SK-N-SH (cell line): ENCODE measurements around the gene SERPINI1. TPM values are rescaled to one million over a fixed set of nuclear protein-coding genes. Genes with fewer than 3 reads are reported as not detected.

Experiments used
- CTCF ChIA-PET: fragments of 300-600, 350-600 bp; formaldehyde crosslinking; extraction: SDS; loops from one replicate; lab custom pipeline; 2021; lab: Yijun Ruan, JAX
- POLR2A ChIA-PET: fragments of 350-600 bp; sonication (Branson Sonifier 250); formaldehyde crosslinking; extraction: SDS; loops from one replicate; lab custom pipeline; 2020; ENCODE audit warnings: antibody characterized with exemption, inconsistent platforms; lab: Yijun Ruan, JAX
- DNase-seq: peaks from one replicate; pipeline ENCODE4 v3.0.0; 2012
- H2AFZ ChIP-seq: fragments of 200-600 bp; sonication (generic); 2 replicates; pipeline ENCODE4 v1.8.1; 2016; ENCODE audit warnings: antibody characterized with exemption, mild to moderate bottlenecking, low read depth
- H3F3A ChIP-seq: fragments of 200-600 bp; sonication (generic); replicated peaks from 2 replicates; pipeline ENCODE3; 2016; ENCODE audit warnings: antibody characterized with exemption, mild to moderate bottlenecking; ENCODE audit not compliant: insufficient read depth
- H3K27ac ChIP-seq, 2 experiments: fragments of 200-500 bp in 1 of 2; fragments of 200-600 bp in 1 of 2; sonication (Bioruptor generic) in 1 of 2; sonication (generic), shearing (Covaris generic) in 1 of 2; 2 replicates each; pipeline versions ENCODE4 v1.5.1 to v1.6.1; 2014 to 2016; ENCODE audit warnings: low read depth in 2 of 2, inconsistent platforms in 1 of 2, low read length in 1 of 2, mild to moderate bottlenecking in 1 of 2, mixed read lengths in 1 of 2
- H3K27me3 ChIP-seq: fragments of 200-600 bp; sonication (generic), shearing (Covaris generic); 2 replicates; pipeline ENCODE4 v1.6.1; 2016; ENCODE audit warnings: mixed run types; ENCODE audit not compliant: insufficient read depth
- H3K36me3 ChIP-seq, 2 experiments: fragments of 200-500 bp in 1 of 2; fragments of 200-600 bp in 1 of 2; sonication (Bioruptor generic) in 1 of 2; sonication (generic) in 1 of 2; replicated peaks in 1 of 2; 2 replicates each; pipeline versions ENCODE3 to v1.5.1; 2014 to 2016; ENCODE audit warnings: low read length in 1 of 2, mild to moderate bottlenecking in 1 of 2; ENCODE audit not compliant: insufficient read depth in 2 of 2, control insufficient read depth in 1 of 2
- H3K4me1 ChIP-seq, 2 experiments: fragments of 200-500 bp in 1 of 2; fragments of 200-600 bp in 1 of 2; sonication (Bioruptor generic) in 1 of 2; sonication (generic), shearing (Covaris generic) in 1 of 2; 2 replicates each; pipeline versions ENCODE4 v1.5.1 to v1.6.1; 2014 to 2016; ENCODE audit warnings: low read depth in 1 of 2, low read length in 1 of 2, mixed run types in 1 of 2; ENCODE audit not compliant: insufficient read depth in 2 of 2, control insufficient read depth in 1 of 2
- H3K4me2 ChIP-seq: fragments of 200-600 bp; sonication (generic), shearing (Covaris generic); 2 replicates; pipeline ENCODE4 v1.6.1; 2017; ENCODE audit warnings: mixed run types
- H3K4me3 ChIP-seq, 2 experiments: fragments of 200-500 bp in 1 of 2; fragments of 200-600 bp in 1 of 2; sonication (Bioruptor generic) in 1 of 2; sonication (generic), shearing (Covaris generic) in 1 of 2; 2 replicates each; pipeline versions ENCODE4 v1.5.1 to v1.8.1; 2014 to 2016; ENCODE audit warnings: low read depth in 2 of 2, inconsistent platforms in 1 of 2, low read length in 1 of 2, mild to moderate bottlenecking in 1 of 2, mixed read lengths in 1 of 2, moderate library complexity in 1 of 2
- H3K79me2 ChIP-seq: fragments of 200-600 bp; sonication (generic); 2 replicates; pipeline ENCODE4 v1.8.1; 2017; ENCODE audit warnings: mild to moderate bottlenecking; ENCODE audit not compliant: insufficient read depth
- H3K9ac ChIP-seq: fragments of 200-600 bp; sonication (generic); 2 replicates; pipeline ENCODE4 v1.6.1; 2017; ENCODE audit warnings: mixed run types
- H3K9me2 ChIP-seq: fragments of 200-600 bp; sonication (generic); 2 replicates; pipeline ENCODE4 v1.6.1; 2017; ENCODE audit warnings: mixed run types
- H3K9me3 ChIP-seq: fragments of 200-600 bp; sonication (generic); 2 replicates; pipeline ENCODE4 v1.6.1; 2017; ENCODE audit warnings: mixed run types, mild to moderate bottlenecking, moderate library complexity
- H4K20me1 ChIP-seq: fragments of 200-600 bp; sonication (generic); 2 replicates; pipeline ENCODE4 v1.6.1; 2017; ENCODE audit warnings: mild to moderate bottlenecking, mixed run types; ENCODE audit not compliant: insufficient read depth
- JUND ChIP-seq: IDR thresholded peaks from 2 replicates; pipeline ENCODE4 v1.4.0; 2012
- MAX ChIP-seq: IDR thresholded peaks from 2 replicates; pipeline ENCODE4 v1.4.0; 2012; ENCODE audit warnings: low read depth
- MEF2A ChIP-seq: IDR thresholded peaks from 2 replicates; pipeline ENCODE4 v1.4.0; 2012; ENCODE audit warnings: low read depth, borderline replicate concordance
- MXI1 ChIP-seq: IDR thresholded peaks from 2 replicates; pipeline ENCODE4 v1.6.1; 2012; ENCODE audit warnings: mild to moderate bottlenecking, low read depth, low read length, improper control_type of control experiment
- NFIC ChIP-seq: IDR thresholded peaks from 2 replicates; pipeline ENCODE4 v1.4.0; 2012; ENCODE audit warnings: borderline replicate concordance
- RCOR1 ChIP-seq: fragments of 150-350 bp; IDR thresholded peaks from 2 replicates; pipeline ENCODE4 v1.6.1; 2017; ENCODE audit warnings: antibody characterized with exemption, low read length
- RXRA ChIP-seq: IDR thresholded peaks from 2 replicates; pipeline ENCODE4 v1.4.0; 2012; ENCODE audit warnings: low read depth, mild to moderate bottlenecking, borderline replicate concordance
- TAF1 ChIP-seq: IDR thresholded peaks from 2 replicates; pipeline ENCODE4 v1.6.1; 2012; ENCODE audit warnings: low read depth, mild to moderate bottlenecking, low read length, moderate library complexity, borderline replicate concordance
- ZBTB33 ChIP-seq: IDR thresholded peaks from 2 replicates; pipeline ENCODE4 v1.4.0; 2012; ENCODE audit warnings: low read depth, borderline replicate concordance
- WGBS: methylation state at CpG from one replicate; pipeline ENCODE4 v1.1.6; 2017; ENCODE audit warnings: low lambda C conversion rate; 5-methylcytosine and 5-hydroxymethylcytosine counted together
- polyA plus RNA-seq, 3 experiments: library from polyadenylated mRNA; depleted of rRNA; stranded (reverse); fragments of >200 nt; gene quantifications; 2 replicates each; pipeline ENCODE4 v1.2.3, GENCODE V29; 2012
- TF ChIP-seq, protein P1 (sequence below): IDR thresholded peaks from 2 replicates; pipeline ENCODE4 v1.6.1; 2012; ENCODE audit warnings: mild to moderate bottlenecking, low read depth, low read length, moderate library complexity
- TF ChIP-seq, protein P2 (sequence below): IDR thresholded peaks from 2 replicates; pipeline ENCODE4 v1.4.0; 2012; ENCODE audit warnings: low read depth, borderline replicate concordance

The SERPINI1 gene
- polyA plus RNA-seq, 1 of the 3 experiments (the other 2 are of a cell fraction): 1.9 TPM

DNA sequence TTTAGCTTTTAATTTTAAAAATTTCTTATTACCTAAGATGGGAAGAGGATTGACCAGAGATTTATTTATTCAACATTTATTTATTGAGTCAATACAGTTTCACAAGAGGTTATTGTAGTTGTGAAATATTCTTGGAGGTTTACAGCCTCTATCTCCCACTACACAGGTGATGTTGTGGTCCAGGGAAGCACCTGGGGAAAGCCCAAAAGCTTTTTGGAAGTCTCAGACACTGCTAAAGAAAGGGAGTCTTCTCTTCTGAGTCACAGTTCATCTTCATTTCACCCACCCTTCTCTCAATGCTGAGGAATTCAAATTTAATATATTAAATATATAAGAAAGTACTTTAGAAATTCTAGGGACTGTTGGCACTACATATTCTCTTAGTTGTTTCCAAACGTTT, 41.8 kb downstream of the SERPINI1 start:
- Histone ChIP-seq H3F3A (no peaks in the 10 kb centered on the region), H4K20me1 (no peaks in the 10 kb centered on the region), H3K36me3 (no peaks in the 10 kb centered on the region), H3K27ac (no peak overlapping the region), H3K4me1 (no peaks in the 10 kb centered on the region; a peak in 1 of 4 replicates), H3K9me3 (no peaks in the 10 kb centered on the region), H3K79me2 (no peaks in the 10 kb centered on the region), H2AFZ (no peak overlapping the region), H3K9ac (no peak overlapping the region), H3K27me3 (no peaks in the 10 kb centered on the region), H3K4me3 (no peak overlapping the region), H3K9me2 (no peaks in the 10 kb centered on the region), H3K4me2 (no peak overlapping the region)
- WGBS: 3% methylated on average over 1 of the region's 1 CpG
- no peak for TF ChIP-seq RXRA
- TF ChIP-seq MEF2A: no peak
- TF ChIP-seq, protein P1, sequence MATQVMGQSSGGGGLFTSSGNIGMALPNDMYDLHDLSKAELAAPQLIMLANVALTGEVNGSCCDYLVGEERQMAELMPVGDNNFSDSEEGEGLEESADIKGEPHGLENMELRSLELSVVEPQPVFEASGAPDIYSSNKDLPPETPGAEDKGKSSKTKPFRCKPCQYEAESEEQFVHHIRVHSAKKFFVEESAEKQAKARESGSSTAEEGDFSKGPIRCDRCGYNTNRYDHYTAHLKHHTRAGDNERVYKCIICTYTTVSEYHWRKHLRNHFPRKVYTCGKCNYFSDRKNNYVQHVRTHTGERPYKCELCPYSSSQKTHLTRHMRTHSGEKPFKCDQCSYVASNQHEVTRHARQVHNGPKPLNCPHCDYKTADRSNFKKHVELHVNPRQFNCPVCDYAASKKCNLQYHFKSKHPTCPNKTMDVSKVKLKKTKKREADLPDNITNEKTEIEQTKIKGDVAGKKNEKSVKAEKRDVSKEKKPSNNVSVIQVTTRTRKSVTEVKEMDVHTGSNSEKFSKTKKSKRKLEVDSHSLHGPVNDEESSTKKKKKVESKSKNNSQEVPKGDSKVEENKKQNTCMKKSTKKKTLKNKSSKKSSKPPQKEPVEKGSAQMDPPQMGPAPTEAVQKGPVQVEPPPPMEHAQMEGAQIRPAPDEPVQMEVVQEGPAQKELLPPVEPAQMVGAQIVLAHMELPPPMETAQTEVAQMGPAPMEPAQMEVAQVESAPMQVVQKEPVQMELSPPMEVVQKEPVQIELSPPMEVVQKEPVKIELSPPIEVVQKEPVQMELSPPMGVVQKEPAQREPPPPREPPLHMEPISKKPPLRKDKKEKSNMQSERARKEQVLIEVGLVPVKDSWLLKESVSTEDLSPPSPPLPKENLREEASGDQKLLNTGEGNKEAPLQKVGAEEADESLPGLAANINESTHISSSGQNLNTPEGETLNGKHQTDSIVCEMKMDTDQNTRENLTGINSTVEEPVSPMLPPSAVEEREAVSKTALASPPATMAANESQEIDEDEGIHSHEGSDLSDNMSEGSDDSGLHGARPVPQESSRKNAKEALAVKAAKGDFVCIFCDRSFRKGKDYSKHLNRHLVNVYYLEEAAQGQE: no peak
- no peak for TF ChIP-seq JUND
- CTCF ChIA-PET: interaction anchor here (1.0 kb wide), 1 partner anchor 105 kb away, joined by 3 read pairs; no protein-coding TSS in a partner anchor
- POLR2A ChIA-PET: no interaction called here
- DNase-seq: no peak

DNA sequence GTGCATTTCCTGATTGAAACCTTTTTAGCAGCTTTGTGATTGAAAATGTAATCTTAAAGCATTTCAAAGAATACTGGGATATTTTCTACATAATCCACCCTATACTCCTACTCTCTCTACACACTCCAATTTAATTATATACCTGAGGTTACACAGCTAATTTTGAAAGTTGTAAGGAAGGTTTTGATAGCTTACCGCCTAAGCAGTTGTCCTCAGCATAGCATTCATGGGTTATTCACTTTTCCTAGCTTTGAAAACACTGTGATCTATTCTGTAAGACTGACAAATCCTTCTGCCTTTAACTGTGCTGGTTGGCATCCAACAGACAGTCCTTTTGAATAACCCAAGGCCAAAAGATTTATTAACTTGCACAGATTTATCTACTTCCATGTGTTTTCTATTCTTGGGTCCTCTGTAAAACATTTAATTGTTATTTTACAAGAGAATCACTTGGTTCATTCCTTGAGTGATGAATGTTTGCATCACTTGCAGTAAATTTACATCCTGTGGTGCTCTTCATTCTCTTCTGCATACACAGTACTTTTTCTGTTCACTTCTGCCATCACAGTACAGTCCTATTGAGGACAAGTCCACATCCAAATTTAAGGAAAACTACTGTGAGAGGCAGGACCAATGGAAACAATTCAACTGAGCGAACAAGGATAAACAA, 44.8 kb downstream of the SERPINI1 start:
- H2AFZ ChIP-seq: no peak overlapping the region
- H3K4me2 ChIP-seq: no peak overlapping the region
- H3F3A ChIP-seq: no peaks in the 10 kb centered on the region
- ChIA-PET CTCF (no interaction called here), POLR2A (no interaction called here)
- H3K9me2 ChIP-seq: no peaks in the 10 kb centered on the region
- H4K20me1 ChIP-seq: no peaks in the 10 kb centered on the region
- no peak overlapping the region for H3K4me3 ChIP-seq
- no peaks in the 10 kb centered on the region for H3K36me3 ChIP-seq
- no peak for DNase-seq
- no peaks in the 10 kb centered on the region for H3K27me3 ChIP-seq
- no peaks in the 10 kb centered on the region for H3K9me3 ChIP-seq
- H3K79me2 ChIP-seq: no peaks in the 10 kb centered on the region
- no peak overlapping the region for H3K27ac ChIP-seq
- no peak overlapping the region for H3K9ac ChIP-seq
- WGBS: 48% methylated on average over 2 of the region's 2 CpGs
- H3K4me1 ChIP-seq: peaks cover 0 to 6% of the 10 kb centered on the region in 2 experiments; a peak in 2 of 4 replicates
- TF ChIP-seq NFIC: no peak
- TF ChIP-seq ZBTB33: no peak
- no peak for TF ChIP-seq RCOR1
- TF ChIP-seq MAX: no peak
- TF ChIP-seq, protein P2, sequence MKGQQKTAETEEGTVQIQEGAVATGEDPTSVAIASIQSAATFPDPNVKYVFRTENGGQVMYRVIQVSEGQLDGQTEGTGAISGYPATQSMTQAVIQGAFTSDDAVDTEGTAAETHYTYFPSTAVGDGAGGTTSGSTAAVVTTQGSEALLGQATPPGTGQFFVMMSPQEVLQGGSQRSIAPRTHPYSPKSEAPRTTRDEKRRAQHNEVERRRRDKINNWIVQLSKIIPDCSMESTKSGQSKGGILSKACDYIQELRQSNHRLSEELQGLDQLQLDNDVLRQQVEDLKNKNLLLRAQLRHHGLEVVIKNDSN: no peak
- no peak for TF ChIP-seq MXI1
- no peak for TF ChIP-seq TAF1
